HG03460 (cell line): Measurements from ENCODE around the gene TSC22D2.

Source experiments
- ATAC-seq: cut with Tn5 transposase; IDR thresholded peaks from one replicate; pipeline ENCODE4 v1.9.1; 2021; ENCODE audit not compliant: unreplicated experiment

Gene TSC22D2

DNA sequence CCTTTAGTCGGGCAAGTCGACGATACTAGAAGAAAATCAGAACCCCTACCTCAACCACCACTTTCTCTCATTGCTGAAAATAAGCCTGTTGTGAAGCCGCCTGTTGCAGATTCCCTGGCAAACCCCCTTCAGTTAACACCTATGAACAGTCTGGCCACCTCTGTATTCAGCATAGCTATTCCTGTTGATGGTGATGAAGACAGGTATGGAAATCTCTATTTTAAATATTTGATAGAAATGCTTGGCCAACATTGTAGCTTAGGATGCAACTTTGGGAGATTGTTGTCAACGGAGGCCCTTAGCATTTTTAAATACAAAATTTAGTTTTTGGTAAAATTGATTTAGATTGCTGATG is 3.0 kb downstream of the TSC22D2 start:
- no peak for ATAC-seq

- no peak for ATAC-seq
Observed at GRCh38 chr3:150411546-150411945, 3.4 kb downstream of the TSC22D2 start.

GRCh38 chr3:150411976-150412375 is 3.9 kb downstream of the TSC22D2 start:
- ATAC-seq: no peak

- no peak for ATAC-seq
Observed at GRCh38 chr3:150412561-150413231, 4.6 kb downstream of the TSC22D2 start.

DNA sequence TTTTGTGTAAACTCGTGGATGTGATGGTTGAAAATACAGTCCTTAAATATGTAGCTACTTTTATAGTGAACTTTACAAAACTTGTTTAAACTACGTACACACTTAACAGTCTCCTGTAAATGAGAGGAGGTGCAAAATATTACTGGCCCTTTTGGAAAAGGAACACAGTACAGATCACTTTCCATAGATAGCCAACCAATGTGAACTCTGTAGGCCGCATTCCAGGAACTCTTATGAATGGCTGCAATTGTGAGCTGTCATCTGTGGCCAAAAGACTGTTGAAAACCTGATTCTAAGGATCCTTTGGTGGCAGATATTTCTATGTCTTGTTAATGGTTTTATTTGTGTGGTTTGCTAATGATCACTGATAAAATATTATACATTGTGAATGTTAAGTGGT is 6.2 kb downstream of the TSC22D2 start:
- ATAC-seq: no peak

DNA sequence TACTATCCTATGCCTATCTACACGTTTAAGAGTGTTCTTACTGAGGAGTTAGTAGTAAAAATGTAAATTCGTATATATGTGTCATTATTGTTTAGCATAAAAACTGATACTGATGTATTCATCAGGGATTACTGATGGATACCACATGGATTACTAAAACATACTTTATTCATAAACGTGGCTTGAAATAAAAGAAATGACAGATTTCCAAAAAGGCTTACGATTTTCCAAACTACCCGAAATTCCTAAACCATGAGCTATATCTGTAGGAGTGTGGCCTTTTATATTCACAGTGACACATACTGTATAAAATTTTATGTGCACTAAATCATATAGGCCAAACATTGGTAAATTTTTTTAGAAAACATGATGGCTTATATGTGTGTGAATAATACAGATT is 6.9 kb downstream of the TSC22D2 start:
- no peak for ATAC-seq

DNA sequence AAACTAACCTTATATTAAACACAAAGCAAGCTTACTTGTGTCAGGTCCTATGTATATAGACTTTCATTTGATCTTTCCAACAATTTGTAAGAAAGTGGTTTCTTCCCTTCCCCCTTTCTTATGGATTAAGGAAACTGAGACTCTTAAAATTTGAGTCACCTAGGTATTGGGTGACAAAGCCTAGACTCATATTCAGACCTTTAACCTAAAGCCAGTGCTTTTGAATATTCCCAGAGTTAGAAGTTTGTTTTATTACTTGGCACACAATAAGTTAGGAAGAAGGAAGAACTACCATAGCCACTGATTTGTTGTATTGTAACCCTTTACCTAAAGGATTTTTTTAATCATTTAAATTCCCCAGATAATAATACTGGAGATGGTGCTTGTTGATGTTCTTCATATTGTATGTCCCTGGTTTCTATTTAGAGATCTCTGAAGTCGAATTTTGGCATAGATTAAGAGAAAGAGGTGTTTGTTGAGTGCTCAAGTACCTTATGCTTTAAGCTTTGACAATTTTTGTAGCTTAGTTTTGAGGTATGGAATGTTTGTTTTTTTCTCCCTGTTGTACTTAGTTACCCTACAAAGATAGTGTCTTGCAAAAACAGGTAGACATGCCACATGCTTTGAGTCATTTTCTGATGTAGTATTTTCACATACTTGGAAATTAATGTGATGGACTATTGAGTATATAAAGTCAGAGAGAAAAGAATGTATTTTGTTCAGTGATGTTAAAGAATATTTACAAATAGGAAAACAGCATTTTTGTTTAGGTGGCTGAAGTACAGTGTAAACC is 11.2 kb downstream of the TSC22D2 start:
- ATAC-seq: no peak

DNA sequence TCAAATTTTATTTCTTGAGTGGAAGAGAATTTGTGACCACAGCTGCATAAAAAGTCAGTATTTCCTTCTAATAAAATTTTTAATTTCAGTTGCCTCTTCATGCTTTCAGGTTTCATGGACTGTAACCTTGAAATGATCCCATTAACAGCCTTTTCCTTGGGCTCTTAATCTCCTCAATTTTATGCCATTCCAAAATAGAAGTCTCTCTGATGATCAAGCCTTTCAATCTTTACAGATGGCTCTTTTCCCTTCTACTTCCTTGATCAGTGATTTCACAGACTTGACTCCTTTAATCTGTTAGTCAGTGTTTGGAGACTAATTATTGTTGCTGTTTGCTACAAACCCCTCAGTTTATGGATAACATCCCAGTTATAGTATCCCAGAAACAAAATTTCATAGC is 11.9 kb downstream of the TSC22D2 start:
- ATAC-seq: no peak

- ATAC-seq: no peak
Observed at GRCh38 chr3:150421256-150421655, 13.2 kb downstream of the TSC22D2 start.

- ATAC-seq: no peak
Observed at GRCh38 chr3:150421799-150422548, 13.9 kb downstream of the TSC22D2 start.

GRCh38 chr3:150422907-150423306 is 14.8 kb downstream of the TSC22D2 start:
- no peak for ATAC-seq

DNA sequence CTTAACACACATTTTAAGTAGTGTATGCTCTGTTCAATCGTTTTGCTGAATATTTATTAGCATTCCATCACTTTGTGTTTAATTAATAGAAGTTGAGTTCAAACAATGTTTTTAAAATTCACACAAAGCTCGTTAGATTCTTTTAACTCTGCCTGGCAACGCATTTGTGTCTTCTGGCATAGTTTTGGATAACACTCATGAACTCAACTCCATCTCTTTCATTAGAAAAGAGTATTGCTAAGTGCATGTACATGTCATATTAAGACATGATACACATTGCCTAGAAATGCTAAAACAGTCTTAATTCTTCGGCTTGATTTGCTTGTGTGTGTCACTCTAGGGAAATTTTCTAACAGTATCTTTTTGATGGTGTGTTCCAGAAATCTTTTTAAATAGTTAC is 15.7 kb downstream of the TSC22D2 start:
- no peak for ATAC-seq

DNA sequence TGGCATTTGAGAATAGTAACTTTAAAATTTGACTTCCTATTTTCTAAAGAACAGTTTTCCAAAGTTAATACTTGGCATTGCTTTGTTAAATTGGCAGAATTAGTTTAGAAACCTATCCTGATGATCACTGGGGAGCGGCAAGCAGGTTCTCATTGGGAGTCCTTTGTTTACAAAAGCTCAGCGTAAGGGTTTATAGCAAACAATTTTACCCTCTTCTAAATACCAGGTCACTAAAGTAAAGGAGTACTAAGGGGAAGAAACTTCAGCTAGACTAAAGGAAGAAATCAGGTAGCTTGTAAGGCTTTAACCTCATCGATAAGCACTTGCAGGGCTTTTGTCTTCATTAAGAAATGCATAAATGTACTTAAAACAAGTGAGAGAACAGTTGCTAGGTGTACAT is 18.2 kb downstream of the TSC22D2 start:
- no peak for ATAC-seq

- ATAC-seq: no peak
Observed at GRCh38 chr3:150428562-150428961, 20.5 kb downstream of the TSC22D2 start.

DNA sequence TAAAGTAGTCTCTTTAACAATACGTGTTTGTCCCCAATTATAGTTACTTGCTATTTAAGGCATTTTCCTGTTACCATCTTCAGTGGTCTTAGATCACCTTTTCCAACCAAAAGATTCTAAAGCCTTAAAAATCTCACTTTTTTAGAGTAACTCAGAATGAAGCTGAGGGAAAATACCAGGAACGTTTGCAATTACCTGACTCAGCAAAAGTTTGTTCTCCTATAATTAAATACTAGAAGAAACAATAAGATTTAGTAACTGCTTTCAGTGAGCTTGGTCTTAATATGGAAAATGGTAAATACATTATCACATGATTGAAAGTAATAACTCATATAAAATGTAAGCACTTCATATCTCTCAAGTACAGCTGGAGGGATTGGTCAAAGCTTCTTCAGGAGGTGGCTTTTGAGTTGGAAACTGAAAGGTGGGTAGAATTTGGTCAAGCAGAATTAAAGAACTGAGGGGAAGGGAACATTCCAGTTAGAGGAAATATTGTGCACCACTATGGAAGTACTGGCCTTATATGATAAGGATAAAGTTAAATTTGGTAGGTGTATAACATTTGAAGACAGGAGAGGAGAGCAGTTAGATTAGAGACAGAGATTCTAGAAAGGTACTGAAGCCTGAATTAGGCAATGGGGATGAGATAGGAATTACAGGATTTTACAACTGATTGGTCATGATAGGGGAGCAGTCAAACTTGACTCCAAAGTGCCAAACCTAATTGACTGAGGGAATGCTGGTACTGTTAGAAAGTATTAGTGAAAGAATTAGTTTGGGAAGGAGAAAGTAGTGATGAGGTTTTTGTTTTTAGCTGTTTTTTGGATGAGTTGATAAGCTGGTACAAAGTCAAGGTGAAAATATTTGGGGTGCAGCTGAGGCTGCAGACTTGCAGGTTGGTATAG is 21.9 kb downstream of the TSC22D2 start:
- ATAC-seq: no peak

GRCh38 chr3:150433347-150433746 is 25.2 kb downstream of the TSC22D2 start:
- ATAC-seq: no peak

- no peak for ATAC-seq
Observed at GRCh38 chr3:150434234-150434633, 26.1 kb downstream of the TSC22D2 start.

GRCh38 chr3:150436161-150436560 is 28.1 kb downstream of the TSC22D2 start:
- ATAC-seq: no peak

DNA sequence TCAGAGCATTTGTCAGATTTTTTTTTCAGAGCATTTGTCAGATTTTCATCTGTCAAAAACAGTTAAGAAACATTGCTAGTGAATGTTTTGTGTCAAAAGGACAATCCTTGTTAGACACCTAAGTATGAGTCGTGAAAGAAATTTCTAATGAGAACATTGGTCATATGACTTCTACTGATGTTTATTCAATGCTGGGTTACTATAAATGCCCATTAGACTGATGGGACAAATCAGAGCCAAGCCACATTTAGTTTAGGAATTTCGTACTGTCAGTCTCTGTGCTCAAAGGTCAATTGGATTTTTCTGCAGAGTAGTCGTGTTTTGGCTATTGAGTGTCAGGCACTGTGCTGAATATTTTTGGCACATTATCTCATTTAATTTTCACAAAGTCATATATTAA is 31.6 kb downstream of the TSC22D2 start:
- no peak for ATAC-seq

DNA sequence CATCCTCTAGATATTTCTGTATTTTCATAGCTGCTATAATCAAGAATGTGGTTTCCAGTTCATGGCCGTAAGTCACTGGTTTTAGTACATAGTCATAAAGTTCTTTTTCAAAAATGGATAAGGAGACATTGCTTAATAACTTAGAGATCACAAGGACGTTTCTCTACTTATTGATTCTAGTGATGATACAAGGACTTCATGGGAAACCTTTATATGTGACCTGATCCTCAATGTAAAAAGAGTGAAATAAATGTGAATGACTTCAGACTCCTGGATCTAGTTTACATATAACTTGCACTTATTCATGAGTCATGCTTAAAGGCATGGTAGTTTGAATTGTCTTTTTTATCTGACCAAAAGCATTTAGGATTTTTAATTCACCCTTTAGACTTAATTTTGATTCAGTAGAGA is 35.2 kb downstream of the TSC22D2 start:
- ATAC-seq: no peak

DNA sequence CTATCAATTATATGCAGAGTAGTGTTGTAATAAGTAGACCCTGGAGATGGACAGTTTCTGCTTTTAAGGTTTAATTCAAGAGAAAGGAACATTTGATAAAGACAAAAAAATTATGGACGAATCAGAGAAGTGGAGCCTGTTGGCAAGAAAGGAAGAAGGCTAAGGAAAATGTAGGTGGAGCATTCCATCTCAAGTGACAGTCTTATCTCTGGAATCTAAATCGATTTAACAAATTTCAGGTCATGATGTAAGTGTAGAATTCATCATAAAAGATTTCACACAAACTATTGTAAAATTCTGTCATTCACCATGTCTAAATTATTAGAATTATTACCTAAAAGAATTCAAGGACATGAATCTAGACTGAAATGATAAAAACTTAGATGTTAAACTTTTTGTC is 36.3 kb downstream of the TSC22D2 start:
- ATAC-seq: no peak
